Activated CD4-positive, alpha-beta T cell treated with anti-CD3 and anti-CD28 coated beads for 4 hours (primary cell): Measurements from ENCODE around the gene KIF12.
A peak's percentile ranks its signal among the peaks of the same experiment; 100 is the strongest.

ENCODE experiments used
- DNase-seq, 2 donors: peaks; one replicate each; pipeline ENCODE4 v3.0.0-alpha.2; 2020

The KIF12 gene

DNA sequence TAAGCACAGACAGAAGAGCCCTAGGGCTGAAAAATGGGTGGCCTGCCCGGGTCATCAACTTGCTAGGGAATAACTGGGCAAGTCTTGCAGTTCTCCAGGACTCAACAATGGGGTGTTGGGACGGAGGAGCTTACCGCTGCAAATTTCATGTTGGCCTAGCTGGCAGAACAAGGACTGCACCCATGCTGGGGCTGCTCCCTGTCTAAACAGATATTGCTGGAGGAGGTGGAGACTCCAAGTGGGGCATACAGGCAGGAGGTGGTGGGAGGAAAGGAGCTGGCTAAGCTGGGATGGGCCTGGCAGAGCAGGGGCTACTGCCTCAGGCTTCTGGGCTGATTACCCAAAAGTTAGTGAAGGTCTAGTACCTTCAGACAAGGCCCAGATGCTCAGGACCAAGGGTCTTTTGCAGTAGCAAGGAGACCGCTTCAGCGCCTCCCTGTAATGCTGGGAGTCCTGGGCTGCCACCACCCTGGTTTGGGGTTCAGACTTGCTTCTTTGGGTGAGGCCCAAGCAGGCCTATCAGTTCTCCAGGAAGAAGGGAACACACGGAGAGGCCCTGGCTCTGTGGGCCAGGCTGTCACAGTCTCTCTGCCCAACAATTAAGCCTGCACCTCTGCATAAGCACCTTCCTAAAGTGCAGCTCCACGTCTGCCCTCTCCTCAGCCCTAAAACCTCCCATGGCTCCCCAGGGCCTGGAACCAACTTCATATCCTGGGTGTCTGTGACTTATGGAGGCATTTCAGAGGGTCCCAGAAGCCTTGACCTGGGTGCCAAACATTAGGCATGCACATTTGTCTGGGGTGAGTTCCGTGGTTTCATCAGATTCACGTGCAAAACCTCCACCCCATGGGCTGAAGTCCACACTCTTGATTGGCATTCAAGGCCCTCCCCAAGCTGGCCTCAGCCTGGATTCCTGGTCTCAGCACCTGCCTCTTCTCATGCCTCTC is 24.2 kb upstream of the KIF12 start:
- no peak for DNase-seq

DNA sequence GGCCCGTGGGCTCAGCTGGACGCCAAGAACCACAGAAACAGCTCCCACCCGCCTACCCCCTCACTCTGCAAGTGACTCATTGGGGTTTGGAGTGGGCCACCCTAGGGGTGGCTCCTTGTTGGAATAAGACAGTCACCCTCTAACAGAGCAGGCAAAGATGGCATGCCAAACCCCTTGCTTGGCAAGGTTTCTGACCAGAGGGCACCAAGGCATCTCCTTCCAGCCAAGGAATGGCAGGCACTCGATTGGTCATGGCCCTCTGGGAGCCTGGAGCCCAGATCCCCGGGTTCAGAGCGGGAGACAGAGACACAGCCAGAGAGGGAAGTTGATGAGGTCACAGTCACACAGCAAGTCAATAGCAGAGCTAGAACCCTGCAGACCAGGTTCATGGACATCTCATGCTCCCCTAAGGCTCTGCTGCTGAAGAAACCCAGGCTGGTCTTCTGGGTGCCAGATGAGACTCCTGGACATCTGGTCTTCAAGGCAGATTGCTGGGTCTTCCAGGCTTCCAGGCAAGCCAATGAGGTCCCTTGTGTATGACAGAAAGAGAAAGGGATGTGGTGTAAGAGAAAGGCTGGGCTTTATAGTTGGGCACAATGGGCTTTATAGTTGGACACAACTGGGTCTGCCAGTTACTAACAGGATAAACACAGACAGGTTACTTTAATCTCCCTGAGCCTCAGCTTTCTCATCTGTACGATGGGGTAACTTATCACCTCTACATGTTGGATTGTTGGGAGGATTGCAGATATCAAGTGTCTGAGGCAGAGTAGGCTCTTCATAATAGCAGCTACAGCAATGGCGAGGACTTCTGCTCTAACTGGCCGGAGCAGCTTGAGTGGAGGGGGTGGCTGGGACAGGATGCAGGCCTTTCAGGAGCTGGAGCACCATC is 23.3 kb upstream of the KIF12 start:
- DNase-seq = no peak

DNA sequence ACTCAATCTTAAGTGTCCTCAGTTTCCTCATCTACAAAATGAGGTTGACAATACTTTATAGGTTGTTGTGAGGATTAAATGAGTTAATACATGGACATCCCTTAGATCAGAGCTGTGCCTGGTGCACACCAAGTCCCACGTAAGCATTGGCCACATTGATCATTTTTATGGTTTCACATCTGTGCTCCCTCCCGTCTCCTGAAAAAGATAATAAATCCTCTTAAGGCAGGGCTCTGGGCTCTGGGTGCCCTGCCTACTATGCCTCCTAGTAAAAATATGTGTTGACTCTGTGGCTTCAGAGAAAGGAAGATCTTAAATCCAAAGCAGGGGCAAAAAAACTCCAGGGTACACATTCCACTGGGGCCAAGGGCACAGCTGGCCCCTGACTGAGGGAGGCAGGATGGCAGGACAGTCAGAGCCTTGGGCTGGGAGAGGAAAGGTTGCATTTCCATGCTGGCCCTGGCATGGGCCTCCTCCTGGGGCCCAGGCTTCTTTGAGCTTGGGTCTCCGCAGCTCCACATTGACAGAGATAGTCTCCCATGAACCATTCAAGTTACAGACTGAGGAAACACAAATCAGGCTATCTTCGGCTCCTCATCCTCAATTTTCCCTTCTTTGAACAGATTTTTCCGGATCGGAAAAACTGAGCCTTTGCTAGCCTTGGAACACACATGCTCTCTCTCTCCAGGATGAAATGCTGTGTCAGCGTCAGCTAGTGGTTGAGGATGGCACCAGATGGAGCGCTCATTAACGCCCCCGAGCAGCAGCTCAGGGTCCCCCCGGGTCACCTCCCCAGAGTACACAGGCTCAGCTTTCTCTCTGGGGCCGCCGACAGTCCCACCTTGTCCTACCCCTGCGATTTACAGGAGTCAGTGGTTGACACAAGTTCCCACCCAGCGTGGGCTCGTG is 22.4 kb upstream of the KIF12 start:
- DNase-seq = no peak

DNA sequence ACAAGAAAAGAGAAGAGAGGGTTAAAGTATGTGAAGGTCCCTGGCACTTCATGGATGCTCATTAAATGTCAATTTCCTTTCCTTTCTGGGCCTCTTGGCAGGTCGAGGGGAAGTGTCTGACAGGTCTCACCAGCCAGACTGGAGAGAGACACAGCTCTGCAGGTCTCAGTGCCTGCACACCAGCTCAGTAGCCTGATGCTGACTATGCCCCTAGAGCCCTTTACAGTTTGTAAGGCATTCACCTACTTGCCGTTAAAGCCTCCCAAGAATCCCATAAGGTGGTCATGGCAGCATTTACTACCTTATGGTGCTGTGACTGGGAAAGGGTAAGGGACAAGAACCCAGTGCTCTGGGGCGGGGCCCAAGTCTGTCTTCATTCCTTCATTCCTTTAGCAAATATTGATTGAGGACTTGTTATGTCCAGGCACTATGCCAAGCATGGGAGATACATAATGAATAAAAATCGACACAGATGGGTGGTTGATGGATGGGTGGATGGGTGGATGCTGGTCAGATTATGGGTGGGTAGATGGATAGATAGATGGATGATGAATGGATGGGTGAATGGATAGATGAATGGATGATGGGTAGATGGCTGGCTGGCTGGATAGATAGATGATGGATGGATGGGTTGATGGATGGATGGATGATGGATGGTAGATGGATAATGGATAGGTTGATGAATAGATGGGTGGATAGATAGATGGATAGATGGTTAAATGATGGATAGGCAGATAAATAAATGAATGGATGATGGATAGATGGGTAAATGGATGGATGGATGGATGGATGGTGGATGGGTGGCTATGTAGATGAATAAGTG is 21.3 kb upstream of the KIF12 start:
- DNase-seq = no peak

DNA sequence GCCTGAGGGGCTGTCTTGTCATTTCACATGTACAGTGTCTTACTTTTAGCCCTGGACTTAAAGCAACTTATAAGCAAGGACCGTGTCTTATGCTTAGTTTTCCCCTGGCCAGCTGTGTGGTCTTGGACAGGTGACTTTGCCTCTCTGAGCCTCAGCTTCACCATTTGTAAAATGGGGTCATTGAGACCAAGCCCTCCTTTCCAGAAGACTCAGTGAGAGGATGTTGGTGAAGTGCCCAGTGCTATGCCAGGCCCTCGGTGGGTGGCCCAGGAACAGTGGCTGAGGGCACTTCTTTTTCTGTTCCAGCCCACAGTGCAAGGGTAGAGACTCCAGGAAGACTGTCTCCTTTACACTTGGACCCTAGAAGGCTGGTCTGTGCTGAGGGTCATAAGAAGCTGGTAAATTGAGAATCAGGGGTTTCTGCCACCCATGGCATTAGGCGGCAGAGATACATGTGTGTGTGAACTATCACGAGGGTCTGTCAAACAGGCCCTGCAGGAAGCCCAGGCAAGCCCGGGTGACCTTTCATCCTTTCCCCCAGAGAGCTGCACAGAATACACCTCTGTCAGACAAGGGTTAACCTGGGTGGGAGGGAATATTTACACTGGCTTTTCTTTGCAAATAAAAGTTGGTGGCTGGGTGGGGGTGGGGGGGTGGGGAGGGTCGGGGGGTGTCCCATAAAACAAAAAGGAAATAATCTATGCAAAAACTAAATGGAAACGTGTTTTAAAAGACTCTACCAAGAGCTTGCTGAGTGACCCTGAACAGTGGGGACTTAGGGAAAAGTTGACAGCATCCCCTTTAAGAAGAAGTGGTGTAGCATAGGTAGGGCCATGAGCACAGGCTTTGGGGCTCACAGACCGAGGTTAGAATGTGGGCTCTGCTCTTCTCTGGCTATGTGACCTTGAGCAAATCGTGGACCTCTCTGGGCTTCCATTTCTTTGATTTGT is 20.4 kb upstream of the KIF12 start:
- DNase-seq = no peak

DNA sequence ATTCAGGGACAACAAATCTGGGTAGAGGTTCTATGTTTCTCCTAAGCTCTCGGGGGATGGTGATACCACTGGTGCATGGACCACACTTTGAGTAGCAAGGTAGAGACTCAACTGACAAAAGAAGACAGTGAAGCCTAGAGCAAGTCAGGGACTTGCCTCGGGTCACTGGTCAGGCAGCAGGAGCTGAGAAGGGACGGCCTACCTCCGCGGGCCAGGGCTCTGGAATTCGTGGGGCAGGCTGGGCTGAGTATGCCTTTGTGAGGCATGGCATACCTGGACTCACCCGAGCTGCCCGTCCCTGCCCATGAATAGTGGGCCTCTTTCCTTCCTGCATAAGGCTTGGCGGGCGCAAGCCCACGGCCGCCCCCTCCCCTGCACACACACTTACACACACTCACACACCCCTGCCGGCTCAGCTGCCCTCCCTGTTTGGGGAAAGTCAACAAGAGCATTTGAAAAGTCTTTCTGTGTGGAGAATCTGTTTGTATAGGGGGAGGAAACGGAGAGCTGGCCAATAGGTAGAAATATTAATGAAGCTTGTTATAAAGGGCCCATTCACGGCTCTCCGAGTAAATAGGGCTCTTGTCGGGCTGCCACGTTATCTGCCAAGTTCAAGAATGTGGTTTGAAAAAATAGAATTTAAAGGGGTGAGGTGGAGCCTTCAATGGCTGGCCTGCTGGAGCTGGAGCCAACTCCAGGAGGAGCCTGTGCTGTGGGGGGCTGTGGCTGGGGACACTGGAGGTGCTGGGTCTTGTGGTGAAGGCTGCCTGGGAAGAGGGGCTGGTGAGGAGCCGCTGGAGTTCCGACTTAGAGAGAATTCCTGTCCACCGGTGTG is 19.1 kb upstream of the KIF12 start:
- DNase-seq = no peak

DNA sequence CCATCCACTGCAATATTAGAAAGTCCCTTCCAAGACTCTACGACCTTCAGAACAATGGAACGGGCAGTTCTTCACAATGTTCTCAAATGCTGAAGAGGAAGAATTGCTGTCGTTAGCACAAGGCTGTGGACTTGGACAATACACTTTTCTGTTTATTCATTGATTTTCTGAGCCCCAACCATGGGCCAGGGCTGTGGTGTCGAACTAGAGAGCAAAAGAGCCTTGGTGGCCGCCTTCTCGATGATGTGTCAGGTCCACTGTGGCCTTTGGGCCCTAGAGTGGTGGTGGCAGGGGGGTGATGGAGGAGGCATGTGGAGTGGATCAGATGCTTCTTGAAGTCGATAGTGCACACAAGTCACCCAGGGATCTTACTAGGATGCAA is 18.5 kb upstream of the KIF12 start:
- no peak for DNase-seq

DNA sequence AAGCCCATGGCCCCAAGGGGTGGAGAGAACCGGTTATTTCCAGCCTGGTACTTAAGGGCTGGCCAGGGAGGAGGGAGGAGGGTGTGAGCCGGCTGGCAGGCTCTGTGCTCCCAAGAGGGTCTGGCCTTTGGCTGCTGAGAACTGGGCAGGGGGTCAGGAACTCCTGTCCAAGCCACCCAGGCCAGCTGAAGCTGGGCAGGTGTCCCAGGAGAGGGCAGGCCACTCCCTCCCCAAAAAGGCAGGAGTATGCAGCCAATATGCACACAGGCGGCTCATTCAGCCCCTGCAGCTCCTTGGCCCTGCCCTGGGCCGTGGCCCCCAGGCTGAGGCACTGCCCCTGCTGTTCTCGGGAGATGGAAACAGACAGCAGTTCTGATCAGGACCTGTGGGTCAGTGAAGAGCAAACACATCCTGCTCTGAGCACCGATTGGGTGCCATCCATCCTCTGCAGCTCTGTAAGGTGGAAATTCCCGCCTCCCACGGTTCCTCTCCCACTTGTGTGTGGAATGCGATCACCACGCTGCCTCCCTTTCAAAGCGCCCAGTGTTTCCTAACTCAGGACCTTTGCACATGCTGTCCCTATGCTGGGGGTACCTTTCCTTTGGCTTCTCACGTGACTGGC is 17.1 kb upstream of the KIF12 start:
- DNase-seq = no peak

DNA sequence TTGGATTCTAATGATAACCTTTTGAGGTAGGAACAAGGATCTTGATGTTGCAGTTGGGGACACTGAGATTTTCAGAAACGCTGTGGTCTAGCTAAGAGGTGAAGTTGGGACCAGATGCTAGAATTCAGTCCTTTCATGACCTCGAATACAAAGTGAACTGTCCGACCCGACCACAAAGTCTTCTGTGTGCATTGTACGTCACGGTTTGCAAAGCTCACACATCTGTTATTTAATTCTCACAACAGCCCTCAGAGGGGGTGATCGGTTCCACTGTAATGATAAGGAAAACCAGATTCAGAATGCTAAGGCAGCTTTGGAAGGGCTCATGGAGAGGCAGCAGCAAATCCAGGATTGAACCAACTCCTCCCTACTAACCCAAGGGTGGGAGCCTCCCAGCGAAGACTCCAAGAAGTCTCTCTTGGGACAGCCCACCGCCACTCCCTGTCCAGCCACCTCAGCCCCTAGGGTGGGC is 16.6 kb upstream of the KIF12 start:
- DNase-seq = no peak

DNA sequence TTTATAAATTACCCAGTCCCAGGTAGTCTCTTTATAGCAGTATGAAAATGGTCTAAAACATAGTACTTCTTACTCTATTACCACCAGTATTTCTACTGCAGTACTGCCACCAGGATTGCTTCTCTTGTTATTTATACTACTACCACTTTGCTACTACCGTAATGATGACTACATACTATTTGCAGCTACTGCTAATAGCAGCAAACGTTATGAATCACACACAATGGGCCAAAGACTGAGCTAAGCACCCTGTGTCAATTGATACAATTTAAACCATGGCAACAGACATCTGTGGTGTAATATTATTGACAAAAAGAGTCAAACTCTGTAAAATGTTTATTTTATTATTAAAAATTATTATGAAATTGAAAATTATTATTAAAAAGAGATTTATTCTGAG is 15.3 kb upstream of the KIF12 start:
- DNase-seq = no peak

DNA sequence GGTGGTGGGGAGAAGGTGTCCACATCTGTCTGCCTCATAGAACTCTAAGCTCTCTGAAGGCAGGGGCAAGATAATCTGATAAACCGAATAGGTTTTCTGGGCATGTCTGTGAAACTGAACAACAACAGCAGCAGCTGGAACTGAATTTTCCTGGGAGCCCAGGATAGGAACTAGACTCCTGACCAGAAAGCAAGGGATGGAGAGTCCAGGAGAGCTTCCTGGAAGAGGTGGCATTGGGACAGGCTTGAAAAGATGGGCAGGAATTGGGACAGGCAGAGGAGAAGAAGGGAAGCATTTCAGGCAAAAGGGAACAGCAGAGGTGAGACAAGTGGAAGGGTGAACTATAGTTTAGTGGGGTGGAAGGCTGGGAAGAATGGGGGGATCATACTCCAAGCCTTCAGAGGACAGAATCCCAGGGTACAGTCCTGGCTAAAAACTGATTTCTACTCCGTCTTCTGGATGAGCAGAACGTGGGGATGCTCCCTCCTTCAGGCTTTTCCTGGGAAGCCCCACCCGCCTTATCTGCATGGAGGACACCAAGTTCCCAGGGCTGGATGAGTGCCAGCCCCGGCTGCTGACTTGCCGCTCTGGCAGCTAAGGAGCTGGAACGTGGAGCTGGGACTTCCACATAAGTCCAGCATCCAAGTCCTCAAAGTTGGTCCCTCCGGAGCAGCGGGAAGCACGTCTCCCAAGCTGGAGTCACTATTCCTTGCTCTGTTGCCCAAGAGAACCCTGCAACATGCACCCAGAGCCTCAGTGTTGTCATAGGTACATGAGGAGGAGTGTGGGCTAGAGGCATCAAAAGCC is 13.9 kb upstream of the KIF12 start:
- no peak for DNase-seq

DNA sequence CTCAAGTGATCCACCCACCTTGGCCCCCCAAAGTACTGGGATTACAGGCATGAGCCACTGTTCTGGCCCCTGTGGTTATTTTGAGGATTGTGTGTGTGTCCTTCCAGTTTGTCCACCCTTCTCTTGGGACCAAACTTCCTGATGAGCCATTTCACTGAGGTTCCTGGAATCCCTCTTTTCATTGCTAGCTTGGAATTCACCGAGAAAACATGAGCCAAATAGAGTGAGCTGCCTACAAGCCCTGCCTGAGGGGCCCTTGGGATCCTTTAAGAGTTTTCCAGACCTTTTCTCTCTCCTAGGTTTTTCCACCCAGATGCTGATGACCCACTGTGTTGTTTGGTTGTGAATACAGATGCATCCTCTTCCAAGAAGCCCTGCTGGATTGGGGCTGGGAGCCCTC is 13.2 kb upstream of the KIF12 start:
- no peak for DNase-seq

DNA sequence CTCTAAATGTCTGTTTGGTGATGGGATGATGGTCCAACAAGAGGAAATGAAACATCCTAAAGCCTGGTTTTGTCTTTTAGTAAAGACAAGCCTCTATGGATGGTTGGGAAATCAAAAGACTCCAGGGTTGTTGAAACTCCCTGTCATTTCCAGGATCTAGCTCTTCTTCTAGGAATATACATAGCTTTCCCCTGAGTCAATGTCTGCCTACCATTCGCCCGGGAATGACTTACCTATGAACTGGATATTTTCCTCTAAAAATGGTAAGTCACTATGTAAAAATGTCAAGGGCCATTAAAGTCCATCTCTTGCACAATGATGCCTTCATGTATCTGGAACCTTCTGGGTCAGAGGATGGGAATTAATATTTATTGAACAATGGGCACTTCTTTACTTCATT is 11.1 kb upstream of the KIF12 start:
- no peak for DNase-seq

DNA sequence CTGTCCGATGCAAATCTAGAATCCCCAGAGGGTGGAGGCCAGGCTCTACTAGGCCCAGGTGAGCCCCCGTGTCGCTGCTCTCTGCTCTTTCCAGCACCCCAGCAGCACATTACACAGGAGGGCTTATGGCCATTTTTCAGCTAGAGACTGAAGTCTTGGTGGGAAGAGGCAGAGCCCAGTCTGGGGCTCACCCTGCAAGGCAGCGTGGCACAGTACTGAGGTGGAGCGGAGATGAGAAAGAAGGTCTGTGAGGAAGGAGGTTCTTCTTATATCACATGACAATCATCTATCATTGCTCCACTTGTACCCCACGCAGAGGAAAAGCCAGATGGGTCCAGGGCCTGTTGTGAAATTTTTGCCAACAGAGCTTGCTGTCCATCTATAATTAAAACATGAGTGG is 10.0 kb upstream of the KIF12 start:
- no peak for DNase-seq

DNA sequence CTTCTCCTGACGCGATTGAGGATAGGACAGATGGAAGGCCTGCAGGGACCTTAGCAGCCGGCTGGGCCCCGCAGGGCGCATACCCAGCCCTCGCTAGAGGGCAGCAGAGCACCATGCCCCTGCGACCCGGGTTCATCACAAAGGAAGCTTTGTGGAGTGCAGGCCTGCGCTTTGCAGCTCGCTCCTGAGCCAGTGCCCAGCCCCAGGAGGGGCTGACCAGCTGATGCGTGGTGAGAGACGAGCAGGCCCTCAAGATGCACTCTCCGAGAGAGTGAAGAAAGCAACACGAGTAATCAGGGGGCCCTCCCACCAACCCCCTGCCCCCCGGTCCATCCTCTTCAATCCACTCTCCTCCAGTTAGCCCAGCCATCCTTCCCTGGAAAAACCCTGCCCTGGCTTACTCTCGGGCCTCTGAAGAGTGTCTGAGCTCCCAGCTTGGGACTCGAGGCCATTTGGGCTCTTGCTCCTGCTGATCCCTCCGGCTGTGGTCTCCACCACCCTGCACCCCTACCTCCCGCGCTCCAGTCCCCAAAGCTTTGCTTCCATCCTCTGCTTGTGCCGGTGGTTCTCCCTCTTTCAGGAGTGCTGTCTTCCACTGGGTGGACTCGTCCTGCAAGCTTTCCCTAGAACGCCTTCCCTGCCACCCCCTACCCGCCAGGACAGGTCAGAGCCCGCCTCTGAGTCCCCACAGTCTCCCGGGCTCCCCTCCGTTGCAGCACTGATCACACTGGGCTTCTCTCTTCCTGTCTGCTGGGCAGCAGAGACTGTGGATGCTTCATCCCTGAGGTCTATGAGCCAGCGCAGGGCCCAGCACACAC is 9.1 kb upstream of the KIF12 start:
- DNase-seq = peak; percentile 31

DNA sequence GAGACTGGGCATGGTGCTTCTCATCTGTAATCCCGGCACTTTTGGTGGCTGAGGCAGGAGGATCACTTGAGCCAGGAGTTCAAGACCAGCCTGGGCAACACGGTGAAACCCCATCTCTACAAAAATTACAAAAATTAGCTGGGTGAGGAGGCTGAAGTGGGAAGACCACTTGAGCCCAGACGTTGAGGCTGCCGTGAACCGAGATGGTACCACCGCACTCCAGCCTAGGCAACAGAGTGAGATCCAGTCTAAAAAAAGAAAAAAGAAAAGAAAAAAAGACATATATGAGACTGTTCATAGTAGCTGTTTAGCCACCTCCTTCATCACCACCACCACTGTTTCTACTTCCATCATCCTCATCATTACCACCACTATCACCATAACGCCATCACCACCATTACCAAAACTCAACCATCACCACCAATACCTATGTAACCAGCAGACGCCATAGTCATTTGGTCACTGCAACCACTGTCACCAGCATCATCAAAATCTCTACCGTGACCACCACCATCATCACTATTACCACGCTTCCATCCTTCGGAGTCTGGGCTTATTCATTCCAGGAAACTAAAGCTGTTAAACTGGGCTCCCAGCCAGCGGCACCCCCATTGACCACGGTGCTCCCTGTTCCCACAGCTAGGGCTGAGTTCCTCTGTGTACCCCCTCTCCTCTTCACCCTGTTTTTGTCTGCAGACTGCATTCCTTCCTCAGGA is 8.4 kb upstream of the KIF12 start:
- no peak for DNase-seq

DNA sequence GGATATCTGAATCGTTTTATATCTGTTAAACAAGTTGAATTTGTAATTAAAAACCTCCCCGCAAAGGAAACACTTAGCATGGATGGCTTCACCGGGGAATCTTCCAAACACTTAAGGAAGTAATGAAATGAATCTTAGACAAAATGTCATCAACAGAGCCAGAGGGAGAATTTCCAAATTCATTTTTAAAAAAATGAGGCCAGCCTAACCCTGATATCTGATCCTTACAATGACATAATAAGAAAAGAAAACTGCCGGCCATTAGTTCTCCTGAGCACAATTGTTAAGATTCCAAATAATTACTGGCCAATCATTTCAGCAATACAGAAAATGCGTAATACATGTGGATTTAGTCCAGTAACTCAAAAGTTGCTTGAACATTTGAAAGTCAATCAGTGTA is 6.1 kb upstream of the KIF12 start:
- DNase-seq = no peak
